ENCODE data around the gene LMAN2.

Gene LMAN2

GRCh38 chr5:177338251-177339106 lies 13.0 kb downstream of the LMAN2 start:
- Histone ChIP-seq H3K9ac (ENCODE audit: low read depth, low read length, poor library complexity, severe bottlenecking) (no peak overlapping the region), H4K20me1 (ENCODE audit: insufficient read depth, low read length, poor library complexity, severe bottlenecking) (no peaks in the 10 kb centered on the region), H3K9me3 (ENCODE audit: insufficient read depth, low read depth, low read length) (no peaks in the 10 kb centered on the region), H3F3A (ENCODE audit: low read depth) (no peaks in the 10 kb centered on the region), H3K79me2 (ENCODE audit: insufficient read depth, low read length) (peaks cover 22% of the 10 kb centered on the region; the same call in 1 of the 2 replicates), H3K36me3 (ENCODE audit: insufficient read depth, low read length) (peaks cover 37% of the 10 kb centered on the region; the same call in 1 of the 2 replicates), H3K4me2 (ENCODE audit: low read depth, low read length, poor library complexity, severe bottlenecking) (no peak overlapping the region), H2AFZ (ENCODE audit: low read length) (no peak overlapping the region), H3K4me1 (ENCODE audit: insufficient read depth, low read length, poor library complexity, severe bottlenecking) (no peaks in the 10 kb centered on the region), H3K27me3 (ENCODE audit: insufficient read depth, low read length, poor library complexity, severe bottlenecking) (no peaks in the 10 kb centered on the region), H3K4me3 (ENCODE audit: low read length, poor library complexity, severe bottlenecking) (no peak overlapping the region), H3K9me2 (replicated peaks; ENCODE audit: low read depth, low read length) (no peaks in the 10 kb centered on the region)
- no peak for TF ChIP-seq EZH2phosphoT487 (IDR thresholded peaks at IDR 0.05; ENCODE audit: borderline replicate concordance)
- no peak for TF ChIP-seq CTCF (conservative IDR thresholded peaks at IDR 0.05; ENCODE audit: low read length)

- no peaks in the 10 kb centered on the region for H3K9me2 ChIP-seq (replicated peaks; ENCODE audit: low read depth, low read length)
- no peaks in the 10 kb centered on the region for H3K27me3 ChIP-seq (ENCODE audit: insufficient read depth, low read length, poor library complexity, severe bottlenecking)
Measured at GRCh38 chr5:177336603-177337494, 14.6 kb downstream of the LMAN2 start.

More at GRCh38 chr5:177336603-177337494, 14.6 kb downstream of the LMAN2 start:
- no peak overlapping the region for H3K4me3 ChIP-seq (ENCODE audit: low read length, poor library complexity, severe bottlenecking)
- H3K79me2 ChIP-seq (ENCODE audit: insufficient read depth, low read length) = peaks cover 18% of the 10 kb centered on the region; the same call in 1 of the 2 replicates
- H4K20me1 ChIP-seq (ENCODE audit: insufficient read depth, low read length, poor library complexity, severe bottlenecking) = no peaks in the 10 kb centered on the region
- no peaks in the 10 kb centered on the region for H3K9me3 ChIP-seq (ENCODE audit: insufficient read depth, low read depth, low read length)
- no peak overlapping the region for H3K4me2 ChIP-seq (ENCODE audit: low read depth, low read length, poor library complexity, severe bottlenecking)
- H2AFZ ChIP-seq (ENCODE audit: low read length) = no peak overlapping the region
- H3K36me3 ChIP-seq (ENCODE audit: insufficient read depth, low read length) = peaks cover 40% of the 10 kb centered on the region; the same call in 1 of the 2 replicates
- TF ChIP-seq CTCF (conservative IDR thresholded peaks at IDR 0.05; ENCODE audit: low read length) (no peak), EZH2phosphoT487 (IDR thresholded peaks at IDR 0.05; ENCODE audit: borderline replicate concordance) (no peak)
- H3F3A ChIP-seq (ENCODE audit: low read depth) = no peaks in the 10 kb centered on the region
- H3K9ac ChIP-seq (ENCODE audit: low read depth, low read length, poor library complexity, severe bottlenecking) = no peak overlapping the region
- H3K4me1 ChIP-seq (ENCODE audit: insufficient read depth, low read length, poor library complexity, severe bottlenecking) = peaks cover 4% of the 10 kb centered on the region
